Keratinocyte (primary cell): ENCODE results near the gene DALRD3. TPM values are rescaled to one million over a fixed set of nuclear protein-coding genes. Genes with fewer than 3 reads are reported as not detected.

ENCODE experiments used
- DNase-seq: peaks from one replicate; pipeline ENCODE4 v3.0.0-alpha.2; 2011; ENCODE audit warnings: low read depth, missing footprints, low spot score
- FAIRE-seq: peaks from 2 replicates; lab custom pipeline; 2011; peaks lifted over from hg19 to GRCh38; lab: Jason Lieb, UNC
- H2AFZ ChIP-seq: 2 replicates; pipeline ENCODE4 v1.6.0; 2012; ENCODE audit warnings: low read length, control low read depth, inconsistent platforms; ENCODE audit not compliant: control insufficient read depth
- H3K27ac ChIP-seq: 2 replicates; pipeline ENCODE4 v1.5.1; 2011; ENCODE audit warnings: low read length; ENCODE audit not compliant: control insufficient read depth, insufficient read depth
- H3K27me3 ChIP-seq: 3 replicates; pipeline ENCODE4 v1.6.0; 2011; ENCODE audit warnings: low read length; ENCODE audit not compliant: control insufficient read depth, insufficient read depth; ENCODE audit errors: extremely low read depth
- H3K36me3 ChIP-seq, 2 experiments: 2 replicates in 1 of 2; 3 replicates in 1 of 2; pipeline ENCODE4 v1.5.1; 2011; ENCODE audit warnings: low read length in 2 of 2, mild to moderate bottlenecking in 1 of 2; ENCODE audit not compliant: control insufficient read depth in 2 of 2, insufficient read depth in 2 of 2; ENCODE audit errors: extremely low read depth in 1 of 2
- H3K4me1 ChIP-seq: 3 replicates; pipeline ENCODE4 v1.5.1; 2011; ENCODE audit warnings: low read length; ENCODE audit not compliant: control insufficient read depth, insufficient read depth; ENCODE audit errors: extremely low read depth
- H3K4me2 ChIP-seq: 3 replicates; pipeline ENCODE4 v1.6.0; 2011; ENCODE audit warnings: low read depth, low read length; ENCODE audit not compliant: control insufficient read depth, insufficient read depth; ENCODE audit errors: extremely low read depth
- H3K4me3 ChIP-seq, 3 experiments: fragments of 200-600 bp in 1 of 3; sonication (generic) in 1 of 3; 2 replicates in 2 of 3; 3 replicates in 1 of 3; pipeline ENCODE4 v1.5.1; 2011 to 2016; ENCODE audit warnings: low read length in 3 of 3, mild to moderate bottlenecking in 3 of 3, control low read depth in 2 of 3, inconsistent platforms in 1 of 3, low read depth in 1 of 3, mixed read lengths in 1 of 3, mixed run types in 1 of 3, moderate library complexity in 1 of 3; ENCODE audit not compliant: control insufficient read depth in 2 of 3, insufficient read depth in 2 of 3; ENCODE audit errors: extremely low read depth in 1 of 3
- H3K79me2 ChIP-seq: 2 replicates; pipeline ENCODE4 v1.6.0; 2012; ENCODE audit warnings: low read length; ENCODE audit not compliant: control insufficient read depth, insufficient read depth
- H3K9ac ChIP-seq: 3 replicates; pipeline ENCODE4 v1.6.0; 2011; ENCODE audit warnings: low read length; ENCODE audit not compliant: control insufficient read depth, insufficient read depth; ENCODE audit errors: extremely low read depth
- H3K9me1 ChIP-seq: 3 replicates; pipeline ENCODE4 v1.6.0; 2011; ENCODE audit warnings: low read length; ENCODE audit not compliant: control insufficient read depth, insufficient read depth; ENCODE audit errors: extremely low read depth
- H3K9me3 ChIP-seq: 2 replicates; pipeline ENCODE4 v1.5.1; 2012; ENCODE audit warnings: low read depth, low read length; ENCODE audit not compliant: control insufficient read depth
- H4K20me1 ChIP-seq: 3 replicates; pipeline ENCODE4 v1.6.0; 2011; ENCODE audit warnings: low read length; ENCODE audit not compliant: control insufficient read depth, insufficient read depth; ENCODE audit errors: extremely low read depth
- EZH2 ChIP-seq: IDR thresholded peaks from one replicate; pipeline ENCODE4 v1.6.1; 2012; ENCODE audit warnings: inconsistent platforms, mild to moderate bottlenecking, low read length, moderate library complexity
- dilution Hi-C: fragments of 300-500 bp; cut with MboI; formaldehyde crosslinking; loops from one replicate; pipeline ENCODE4 v1.7.0; 2020; ENCODE audit warnings: low sequenced_read_pairs; ENCODE audit not compliant: extremely low pct_ligation_motif_present
- polyA plus RNA-seq, 5 experiments: library from polyadenylated mRNA; depleted of rRNA in 3 of 5; stranded (reverse) in 3 of 5; stranded (forward) in 1 of 5; unstranded in 1 of 5; fragments of >200 nt; gene quantifications; 1 replicate in 1 of 5; 2 replicates in 3 of 5; 3 replicates in 1 of 5; pipeline versions ENCODE4 v1.2.1 to v1.2.3, GENCODE V29; 2011 to 2012; ENCODE audit warnings: missing spikeins in 2 of 5, low read depth in 1 of 5, low replicate concordance in 1 of 5
- TF ChIP-seq, protein P1 (sequence below), 3 experiments: IDR thresholded peaks in 1 of 3; conservative IDR thresholded peaks in 1 of 3; optimal IDR thresholded peaks in 1 of 3; 2 replicates in 2 of 3; 3 replicates in 1 of 3; pipeline versions ENCODE3 to v1.5.1; 2011; ENCODE audit warnings: low read length in 3 of 3, mild to moderate bottlenecking in 3 of 3, moderate library complexity in 2 of 3, control low read depth in 1 of 3, inconsistent platforms in 1 of 3; ENCODE audit not compliant: insufficient read depth in 2 of 3; ENCODE audit errors: extremely low read depth in 1 of 3

DALRD3 gene
- polyA plus RNA-seq, 1 donor (not counting 4 experiments of a cell fraction or from before 2014, with no cell fraction given): 33.7 TPM

DNA sequence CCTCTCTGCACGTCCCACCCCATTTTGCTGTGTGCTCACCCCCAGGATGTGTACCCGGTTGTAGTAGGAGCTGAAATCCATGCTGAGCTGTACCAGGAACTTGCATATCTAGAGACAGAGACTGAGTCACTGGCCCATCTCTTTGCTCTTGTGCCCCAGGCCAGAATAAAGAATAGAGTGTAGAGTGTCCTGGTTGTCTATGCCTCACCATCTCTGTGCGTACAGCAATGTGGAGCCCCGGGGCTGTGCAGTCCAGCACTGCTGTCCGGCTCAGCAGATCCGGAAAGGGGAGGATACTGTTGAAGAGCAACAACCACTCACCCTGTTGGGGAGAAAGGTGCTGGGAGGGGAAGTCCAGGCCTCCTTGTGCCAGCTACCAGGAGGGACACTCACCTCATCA lies 2.6 kb downstream of the DALRD3 start:
- H3K79me2 ChIP-seq: peaks cover 44% of the 10 kb centered on the region
- TF ChIP-seq EZH2: no peak
- TF ChIP-seq, protein P1, sequence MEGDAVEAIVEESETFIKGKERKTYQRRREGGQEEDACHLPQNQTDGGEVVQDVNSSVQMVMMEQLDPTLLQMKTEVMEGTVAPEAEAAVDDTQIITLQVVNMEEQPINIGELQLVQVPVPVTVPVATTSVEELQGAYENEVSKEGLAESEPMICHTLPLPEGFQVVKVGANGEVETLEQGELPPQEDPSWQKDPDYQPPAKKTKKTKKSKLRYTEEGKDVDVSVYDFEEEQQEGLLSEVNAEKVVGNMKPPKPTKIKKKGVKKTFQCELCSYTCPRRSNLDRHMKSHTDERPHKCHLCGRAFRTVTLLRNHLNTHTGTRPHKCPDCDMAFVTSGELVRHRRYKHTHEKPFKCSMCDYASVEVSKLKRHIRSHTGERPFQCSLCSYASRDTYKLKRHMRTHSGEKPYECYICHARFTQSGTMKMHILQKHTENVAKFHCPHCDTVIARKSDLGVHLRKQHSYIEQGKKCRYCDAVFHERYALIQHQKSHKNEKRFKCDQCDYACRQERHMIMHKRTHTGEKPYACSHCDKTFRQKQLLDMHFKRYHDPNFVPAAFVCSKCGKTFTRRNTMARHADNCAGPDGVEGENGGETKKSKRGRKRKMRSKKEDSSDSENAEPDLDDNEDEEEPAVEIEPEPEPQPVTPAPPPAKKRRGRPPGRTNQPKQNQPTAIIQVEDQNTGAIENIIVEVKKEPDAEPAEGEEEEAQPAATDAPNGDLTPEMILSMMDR (optimal IDR thresholded peaks at IDR 0.05 in 1 of 3, IDR thresholded peaks at IDR 0.05 in 1 of 3, conservative IDR thresholded peaks at IDR 0.05 in 1 of 3; ENCODE audit: extremely low read depth in 1 of 3, insufficient read depth in 2 of 3, low read length in 3 of 3): no peak
- no peaks in the 10 kb centered on the region for H3K9me3 ChIP-seq
- dilution Hi-C loops: no loop called here
- H3K4me1 ChIP-seq: peaks cover 32% of the 10 kb centered on the region
- peaks cover 8% of the 10 kb centered on the region for H3K9me1 ChIP-seq
- H3K9ac ChIP-seq: no peak overlapping the region
- peaks cover 27% of the 10 kb centered on the region for H4K20me1 ChIP-seq
- no peaks in the 10 kb centered on the region for H3K27me3 ChIP-seq
- DNase-seq (no peak), FAIRE-seq (no peak)
- no peak overlapping the region for H2AFZ ChIP-seq
- no peak overlapping the region for H3K27ac ChIP-seq
- H3K4me3 ChIP-seq: no peak overlapping the region
- peaks cover 15 to 52% of the 10 kb centered on the region in 2 experiments for H3K36me3 ChIP-seq
- H3K4me2 ChIP-seq: no peak overlapping the region

DNA sequence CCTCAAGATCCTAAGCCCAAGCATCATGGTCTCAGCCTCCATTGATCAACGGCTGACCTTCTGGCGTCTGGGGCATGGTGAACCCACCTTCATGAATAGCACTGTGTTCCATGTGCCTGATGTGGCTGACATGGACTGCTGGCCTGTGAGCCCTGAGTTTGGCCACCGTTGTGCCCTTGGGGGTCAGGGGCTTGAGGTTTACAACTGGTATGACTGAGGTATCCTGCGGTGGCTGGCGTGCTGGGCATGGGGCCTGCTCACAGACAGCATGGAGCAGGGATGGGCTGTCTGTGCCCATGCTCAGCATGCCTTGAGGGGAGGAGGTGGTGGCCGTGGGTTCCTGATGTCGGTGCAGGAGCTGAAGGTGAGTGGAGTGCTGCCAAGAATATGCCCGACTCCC lies 3.3 kb downstream of the DALRD3 start:
- no peaks in the 10 kb centered on the region for H3K9me3 ChIP-seq
- H3K4me2 ChIP-seq: no peak overlapping the region
- peaks cover 27% of the 10 kb centered on the region for H4K20me1 ChIP-seq
- dilution Hi-C loops: no loop called here
- no peaks in the 10 kb centered on the region for H3K27me3 ChIP-seq
- peaks cover 8% of the 10 kb centered on the region for H3K9me1 ChIP-seq
- no peak overlapping the region for H3K27ac ChIP-seq
- H3K79me2 ChIP-seq: peaks cover 37% of the 10 kb centered on the region
- TF ChIP-seq, protein P1 (optimal IDR thresholded peaks at IDR 0.05 in 1 of 3, IDR thresholded peaks at IDR 0.05 in 1 of 3, conservative IDR thresholded peaks at IDR 0.05 in 1 of 3; ENCODE audit: extremely low read depth in 1 of 3, insufficient read depth in 2 of 3, low read length in 3 of 3): no peak
- no peak for TF ChIP-seq EZH2
- H3K4me3 ChIP-seq: no peak overlapping the region
- H3K9ac ChIP-seq: no peak overlapping the region
- DNase-seq: no peak
- H3K36me3 ChIP-seq: peaks cover 15 to 52% of the 10 kb centered on the region in 2 experiments
- H3K4me1 ChIP-seq: peaks cover 28% of the 10 kb centered on the region
- no peak overlapping the region for H2AFZ ChIP-seq
- no peak for FAIRE-seq
